GM19351 (cell line): ENCODE results near the gene ATF6B.

Experiments
- ATAC-seq: cut with Tn5 transposase; IDR thresholded peaks from one replicate; pipeline ENCODE4 v1.9.1; 2021; ENCODE audit warnings: mild to moderate bottlenecking, moderate library complexity; ENCODE audit not compliant: unreplicated experiment

ATF6B gene

GRCh38 chr6:32127717-32128592 lies at the start of gene ATF6B:
TSS of gene ATF6B (minus strand) at chr6:32128246. CDS start at chr6:32128207, 39 bp downstream.
- ATAC-seq: peak; percentile 89

- no peak for ATAC-seq
Measured at GRCh38 chr6:32177183-32177787, 49.2 kb upstream of the ATF6B start.

- no peak for ATAC-seq
Measured at GRCh38 chr6:32176476-32177182, 48.6 kb upstream of the ATF6B start.

- no peak for ATAC-seq
Measured at GRCh38 chr6:32175711-32176475, 47.8 kb upstream of the ATF6B start, which contains the start of gene AGPAT1. TSS of gene AGPAT1 (minus strand) at chr6:32176084. CDS start at chr6:32171496, 4,588 bp downstream.

- no peak for ATAC-seq
Measured at GRCh38 chr6:32175322-32175710, 47.3 kb upstream of the ATF6B start.

GRCh38 chr6:32174416-32174815 lies 46.4 kb upstream of the ATF6B start:
- no peak for ATAC-seq

- ATAC-seq: no peak
Measured at GRCh38 chr6:32173051-32173727, 45.1 kb upstream of the ATF6B start.

- no peak for ATAC-seq
Measured at GRCh38 chr6:32171234-32171633, 43.2 kb upstream of the ATF6B start.

- no peak for ATAC-seq
Measured at GRCh38 chr6:32170294-32170693, 42.2 kb upstream of the ATF6B start.

- ATAC-seq: no peak
Measured at GRCh38 chr6:32168807-32169591, 41.0 kb upstream of the ATF6B start.

- no peak for ATAC-seq
Measured at GRCh38 chr6:32168350-32168749, 40.3 kb upstream of the ATF6B start.

- ATAC-seq: no peak
Measured at GRCh38 chr6:32167761-32168262, 39.8 kb upstream of the ATF6B start.

- no peak for ATAC-seq
Measured at GRCh38 chr6:32167154-32167760, 39.2 kb upstream of the ATF6B start.

- no peak for ATAC-seq
Measured at GRCh38 chr6:32166411-32167061, 38.5 kb upstream of the ATF6B start.

- ATAC-seq: no peak
Measured at GRCh38 chr6:32164295-32164694, 36.2 kb upstream of the ATF6B start, which contains the start of gene EGFL8. TSS of gene EGFL8 (plus strand) at chr6:32164595. CDS start at chr6:32166166, 1,571 bp downstream.

GRCh38 chr6:32163559-32164258 lies 35.7 kb upstream of the ATF6B start:
- ATAC-seq: no peak

- no peak for ATAC-seq
Measured at GRCh38 chr6:32158052-32158451, 30.0 kb upstream of the ATF6B start.

- ATAC-seq: no peak
Measured at GRCh38 chr6:32156891-32157290, 28.8 kb upstream of the ATF6B start.
